H1 (cell line): ENCODE results near the gene NFATC1. TPM values are rescaled to one million over a fixed set of nuclear protein-coding genes. Genes with fewer than 3 reads are reported as not detected.

Experiments used
- ATF3 ChIP-seq: IDR thresholded peaks from 2 replicates; pipeline ENCODE4 v1.6.1; 2011; ENCODE audit warnings: low read depth, mild to moderate bottlenecking, low read length; ENCODE audit not compliant: insufficient read depth
- SAP30 ChIP-seq: fragments of 300-600 bp; sonication (generic); IDR thresholded peaks from 2 replicates; pipeline ENCODE4 v1.7.1; 2012; ENCODE audit warnings: low read length, moderate library complexity, mild to moderate bottlenecking, inconsistent platforms; ENCODE audit not compliant: insufficient read depth, insufficient replicate concordance
- SRF ChIP-seq: IDR thresholded peaks from 2 replicates; pipeline ENCODE4 v1.6.1; 2011; ENCODE audit warnings: mild to moderate bottlenecking, low read depth, low read length, moderate library complexity
- SUZ12 ChIP-seq: fragments of 200-600 bp; sonication (generic); IDR thresholded peaks from 2 replicates; pipeline ENCODE4 v1.6.1; 2012; ENCODE audit warnings: mild to moderate bottlenecking, inconsistent platforms, low read length, moderate library complexity, mixed read lengths
- TEAD4 ChIP-seq: IDR thresholded peaks from 2 replicates; pipeline ENCODE4 v1.6.1; 2012; ENCODE audit warnings: low read depth, low read length, inconsistent platforms, mixed read lengths
- polyA plus RNA-seq, 7 experiments: library from polyadenylated mRNA; depleted of rRNA in 3 of 7; stranded (reverse) in 5 of 7; unstranded in 2 of 7; fragments of >200 nt in 5 of 7; fragments of 200-250 nt in 2 of 7; gene quantifications; 1 replicate in 5 of 7; 2 replicates in 1 of 7; 4 replicates in 1 of 7; pipeline versions ENCODE4 v1.2.1 to v1.2.3, GENCODE V29; 2011 to 2013; ENCODE audit warnings: missing spikeins in 2 of 7, mixed read lengths in 2 of 7
- total RNA-seq: library from RNA; stranded (reverse); fragmentation: NEBNext Ultra II Directional; extraction: Animal tissue kit (Norgen Biotek cat#: 25700); gene quantifications from 2 replicates; pipeline ENCODE4 v1.2.1, GENCODE V29; 2021

Gene NFATC1
- total and polyA plus RNA-seq, 2 of the 8 experiments (the other 6 are each of a cell fraction or from before 2014, with no cell fraction given): 2.0 to 6.6 TPM

- TF ChIP-seq SUZ12 (no peak), SRF (no peak), SAP30 (no peak), ATF3 (no peak), TEAD4 (no peak)
- TF ChIP-seq, all 59 proteins: peak for 0
Measured at GRCh38 chr18:79395308-79395640, 456 bp upstream of the NFATC1 start (continued).
